ENCODE results near the gene F12. TPM values are rescaled to one million over a fixed set of nuclear protein-coding genes. Genes with fewer than 3 reads are reported as not detected.

The F12 gene
- total RNA-seq, 1 experiment from 2014 or later = 30.0 TPM

GRCh38 chr5:177353093-177353492 is 56.3 kb downstream of the F12 start:
- ATAC-seq (no peak), DNase-seq (ENCODE audit: low read depth, low spot score) (no peak)
- ChIA-PET CTCF (interaction anchor here (2.3 kb wide), 1 partner anchor 43 kb away, joined by 9 read pairs; no protein-coding TSS in a partner anchor), POLR2A (interaction anchor here (0.6 to 0.7 kb wide), 3 partner anchors 159 to 581 kb away, joined by 3 to 4 read pairs (median 3); no protein-coding TSS in a partner anchor), RAD21 (ENCODE audit: low non-redundant PET in 1 of 2, low total read pairs in 2 of 2, uncharacterized antibody in 2 of 2, unreplicated experiment in 2 of 2) (no interaction called here)
- Histone ChIP-seq H3K9me3 (ENCODE audit: control insufficient read depth in 1 of 2, insufficient read depth in 1 of 2, low read depth in 1 of 2, low read length in 2 of 2) (peaks cover 0 to 4% of the 10 kb centered on the region in 2 experiments; a peak in 1 of 4 replicates), H3K27ac (ENCODE audit: low read depth, low read length) (no peak overlapping the region), H3K4me1 (ENCODE audit: control insufficient read depth in 1 of 2, insufficient read depth in 2 of 2, low read length in 2 of 2) (peaks cover 14 to 20% of the 10 kb centered on the region in 2 experiments), H4K20me1 (ENCODE audit: insufficient read depth) (no peaks in the 10 kb centered on the region), H3K9ac (ENCODE audit: low read length) (no peak overlapping the region), H2AFZ (ENCODE audit: low read depth, low read length, poor library complexity, severe bottlenecking) (no peak overlapping the region), H3K36me3 (ENCODE audit: control insufficient read depth in 1 of 2, insufficient read depth in 2 of 2, low read length in 2 of 2) (peaks cover 0 to 4% of the 10 kb centered on the region in 2 experiments; a peak in 1 of 4 replicates), H3K79me2 (ENCODE audit: insufficient read depth, low read length) (peaks cover 33% of the 10 kb centered on the region), H3K4me2 (ENCODE audit: low read length) (no peak overlapping the region), H3K9me2 (ENCODE audit: insufficient read depth) (no peaks in the 10 kb centered on the region), H3K4me3 (replicated peaks in 1 of 2; ENCODE audit: low read depth in 1 of 2, low read length in 2 of 2) (no peak overlapping the region), H3K27me3 (ENCODE audit: insufficient read depth, low read length) (no peaks in the 10 kb centered on the region)
- no TSS peak for BruUV-seq (replicated peaks)
- TF ChIP-seq MAX (IDR thresholded peaks at IDR 0.05) (no peak), CEBPB (IDR thresholded peaks at IDR 0.05; ENCODE audit: low read depth) (no peak), CBX3 (IDR thresholded peaks at IDR 0.05; ENCODE audit: low read depth) (no peak), TCF7L2 (IDR thresholded peaks at IDR 0.05; ENCODE audit: borderline replicate concordance, extremely low read depth, insufficient read depth, insufficient read length) (no peak), ZNF274 (IDR thresholded peaks at IDR 0.05; ENCODE audit: low read depth, low read length) (no peak), SIN3A (IDR thresholded peaks at IDR 0.05; ENCODE audit: low read depth) (no peak), SP1 (IDR thresholded peaks at IDR 0.05; ENCODE audit: low read depth) (no peak), JUND (IDR thresholded peaks at IDR 0.05) (no peak), FOSL1 (IDR thresholded peaks at IDR 0.05; ENCODE audit: low read depth) (no peak), POLR2AphosphoS5 (IDR thresholded peaks at IDR 0.05; ENCODE audit: low read depth, low read length) (no peak), ZBTB33 (IDR thresholded peaks at IDR 0.05; ENCODE audit: extremely low read depth, insufficient replicate concordance, low read length) (no peak), EZH2 (IDR thresholded peaks at IDR 0.05) (no peak), EZH2phosphoT487 (IDR thresholded peaks at IDR 0.05; ENCODE audit: borderline replicate concordance) (no peak)
- TF ChIP-seq, protein P1, sequence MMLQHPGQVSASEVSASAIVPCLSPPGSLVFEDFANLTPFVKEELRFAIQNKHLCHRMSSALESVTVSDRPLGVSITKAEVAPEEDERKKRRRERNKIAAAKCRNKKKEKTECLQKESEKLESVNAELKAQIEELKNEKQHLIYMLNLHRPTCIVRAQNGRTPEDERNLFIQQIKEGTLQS (IDR thresholded peaks at IDR 0.05) = no peak
- intact Hi-C loops (cut with micrococcal nuclease) = no loop called here

Other genes starting within 250 kb of the F12 start
- gene RAB24, start 105.8 kb downstream of the F12 start, total RNA-seq (2021; ENCODE audit: unreplicated experiment) = 13.5 TPM
- gene PRELID1, start 105.8 kb downstream of the F12 start, total RNA-seq (2021; ENCODE audit: unreplicated experiment) = 223 TPM
- 37.6 TPM for gene MXD3, start 97.7 kb downstream of the F12 start, total RNA-seq (2021; ENCODE audit: unreplicated experiment)
- 128 TPM for gene LMAN2, start 57.9 kb downstream of the F12 start, total RNA-seq (2021; ENCODE audit: unreplicated experiment)
- 9.4 TPM for gene RGS14, start 51.6 kb downstream of the F12 start, total RNA-seq (2021; ENCODE audit: unreplicated experiment)
- gene SLC34A1, start 25.1 kb downstream of the F12 start, total RNA-seq (2021; ENCODE audit: unreplicated experiment) = not detected
- gene PFN3, start 8.9 kb downstream of the F12 start, total RNA-seq (2021; ENCODE audit: unreplicated experiment) = not detected
- gene GRK6, start 17.1 kb upstream of the F12 start, total RNA-seq (2021; ENCODE audit: unreplicated experiment) = 89.3 TPM
- gene PRR7, start 37.2 kb upstream of the F12 start, total RNA-seq (2021; ENCODE audit: unreplicated experiment) = 39.9 TPM
- gene DBN1, start 64.1 kb upstream of the F12 start, total RNA-seq (2021; ENCODE audit: unreplicated experiment) = 144 TPM
- gene PDLIM7, start 88.0 kb upstream of the F12 start, total RNA-seq (2021; ENCODE audit: unreplicated experiment) = 153 TPM
- gene DOK3, start 100.3 kb upstream of the F12 start, total RNA-seq (2021; ENCODE audit: unreplicated experiment) = 8.0 TPM
- 141 TPM for gene DDX41, start 107.4 kb upstream of the F12 start, total RNA-seq (2021; ENCODE audit: unreplicated experiment)
- 54.0 TPM for gene FAM193B, start 145.0 kb upstream of the F12 start, total RNA-seq (2021; ENCODE audit: unreplicated experiment)
- gene TMED9, start 182.6 kb upstream of the F12 start, total RNA-seq (2021; ENCODE audit: unreplicated experiment) = 133 TPM
- 25.2 TPM for gene B4GALT7, start 190.6 kb upstream of the F12 start, total RNA-seq (2021; ENCODE audit: unreplicated experiment)